Activated CD4-positive, alpha-beta T cell treated with anti-CD3 and anti-CD28 coated beads, Interleukin-2, Interleukin-6, amounts not matched to agents 100 ng/mL and 50 ng/mL, durations not matched to agents 16 hours and 8 hours (primary cell): ENCODE data around the gene NUF2.
"Not testable (repeated sequence)": the region's sequence is repeated elsewhere in the genome, so short reads cannot be mapped to it uniquely, and the experiment has no call there.

ENCODE experiments used
- DNase-seq: peaks from one replicate; pipeline ENCODE4 v3.0.0-alpha.2; 2020

The NUF2 gene

GRCh38 chr1:163321311-163322305 is at the start of gene NUF2:
Gene NUF2, plus strand, starts transcription at chr1:163321954. Its CDS starts 4,098 bp downstream, at chr1:163326052.
- DNase-seq: peak; percentile 98

GRCh38 chr1:163273766-163274441 is 47.9 kb upstream of the NUF2 start:
- DNase-seq: no peak

- peak; percentile 13 for DNase-seq
These were observed 46.5 kb upstream of the NUF2 start for GRCh38 chr1:163275222-163275621.

- DNase-seq: no peak
These were observed 43.2 kb upstream of the NUF2 start for GRCh38 chr1:163278602-163279001.

GRCh38 chr1:163284867-163285266 is 36.9 kb upstream of the NUF2 start:
- peak; percentile 5 for DNase-seq

GRCh38 chr1:163290025-163290640 is 31.6 kb upstream of the NUF2 start:
- no peak for DNase-seq

- DNase-seq: no peak
These were observed 30.3 kb upstream of the NUF2 start for GRCh38 chr1:163291461-163291860.

GRCh38 chr1:163292153-163292552 is 29.6 kb upstream of the NUF2 start:
- not testable (repeated sequence) for DNase-seq

GRCh38 chr1:163293497-163293896 is 28.3 kb upstream of the NUF2 start:
- DNase-seq: not testable (repeated sequence)

- no peak for DNase-seq
These were observed 25.8 kb upstream of the NUF2 start for GRCh38 chr1:163295949-163296348.

GRCh38 chr1:163296504-163297263 is 25.1 kb upstream of the NUF2 start:
- no peak for DNase-seq

GRCh38 chr1:163298365-163298764 is 23.4 kb upstream of the NUF2 start:
- no peak for DNase-seq

- DNase-seq: no peak
These were observed 21.2 kb upstream of the NUF2 start for GRCh38 chr1:163300568-163300967.

- no peak for DNase-seq
These were observed 18.2 kb upstream of the NUF2 start for GRCh38 chr1:163303561-163303960.

GRCh38 chr1:163305441-163305840 is 16.3 kb upstream of the NUF2 start:
- no peak for DNase-seq

GRCh38 chr1:163307479-163308171 is 14.1 kb upstream of the NUF2 start:
- no peak for DNase-seq

- DNase-seq: no peak
These were observed 12.9 kb upstream of the NUF2 start for GRCh38 chr1:163308811-163309210.

- peak; percentile 42 for DNase-seq
These were observed 5.9 kb upstream of the NUF2 start for GRCh38 chr1:163315773-163316374.

- DNase-seq: no peak
These were observed 863 bp upstream of the NUF2 start for GRCh38 chr1:163320891-163321290.

GRCh38 chr1:163323339-163323738 is 1.6 kb downstream of the NUF2 start:
- not testable (repeated sequence) for DNase-seq

GRCh38 chr1:163331116-163331515 is 9.4 kb downstream of the NUF2 start:
- no peak for DNase-seq

- DNase-seq: no peak
These were observed 13.5 kb downstream of the NUF2 start for GRCh38 chr1:163335216-163335615.
